Mesenchymal stem cell (in vitro differentiated cells and primary cell): ENCODE results near the gene HMGCS1.
A peak's percentile ranks its signal among the peaks of the same experiment; 100 is the strongest.

ENCODE experiments used
- DNase-seq: peaks from one replicate; pipeline ENCODE4 v3.0.0-alpha.2; 2013
- H2AFZ ChIP-seq: one replicate; pipeline ENCODE4 v1.6.1; 2013; ENCODE audit warnings: low read depth, mild to moderate bottlenecking, control low read depth, inconsistent platforms, low read length, moderate library complexity
- H2AK5ac ChIP-seq: 2 replicates; pipeline ENCODE4 v1.6.1; 2013; ENCODE audit warnings: low read length, moderate library complexity, mild to moderate bottlenecking, inconsistent platforms; ENCODE audit not compliant: severe bottlenecking
- H2BK120ac ChIP-seq: one replicate; pipeline ENCODE4 v1.6.1; 2013; ENCODE audit warnings: low read depth, mild to moderate bottlenecking, inconsistent platforms, low read length, moderate library complexity
- H2BK12ac ChIP-seq, 2 experiments: one replicate each; pipeline ENCODE4 v1.6.1; 2013; ENCODE audit warnings: inconsistent platforms in 2 of 2, low read length in 2 of 2, mild to moderate bottlenecking in 2 of 2, moderate library complexity in 2 of 2, control low read depth in 1 of 2
- H2BK15ac ChIP-seq: one replicate; pipeline ENCODE4 v1.6.1; 2013; ENCODE audit warnings: mild to moderate bottlenecking, low read depth, inconsistent platforms; ENCODE audit not compliant: poor library complexity, severe bottlenecking
- H2BK5ac ChIP-seq: 2 replicates; pipeline ENCODE4 v1.6.1; 2013; ENCODE audit warnings: low read depth, mild to moderate bottlenecking, low read length, control low read depth, inconsistent platforms; ENCODE audit not compliant: poor library complexity, severe bottlenecking
- H3K14ac ChIP-seq, 2 experiments: one replicate each; pipeline ENCODE4 v1.6.1; 2013; ENCODE audit warnings: inconsistent platforms in 2 of 2, low read length in 2 of 2, control low read depth in 1 of 2, mild to moderate bottlenecking in 1 of 2, moderate library complexity in 1 of 2
- H3K18ac ChIP-seq, 2 experiments: one replicate each; pipeline ENCODE4 v1.6.1; 2013; ENCODE audit warnings: inconsistent platforms in 2 of 2, low read length in 2 of 2, control low read depth in 1 of 2, low read depth in 1 of 2, mild to moderate bottlenecking in 1 of 2
- H3K23ac ChIP-seq, 2 experiments: one replicate each; pipeline ENCODE4 v1.6.1; 2013; ENCODE audit warnings: inconsistent platforms in 2 of 2, low read length in 2 of 2, mild to moderate bottlenecking in 2 of 2, moderate library complexity in 2 of 2, control low read depth in 1 of 2
- H3K27ac ChIP-seq: 2 replicates; pipeline ENCODE4 v1.5.1; 2013; ENCODE audit warnings: mild to moderate bottlenecking, moderate library complexity, low read length, control low read depth, inconsistent platforms; ENCODE audit not compliant: poor library complexity, severe bottlenecking
- H3K27me3 ChIP-seq, 2 experiments: 2 replicates each; pipeline versions ENCODE4 v1.6.1 to v1.7.0; 2013; ENCODE audit warnings: low read length in 2 of 2, mild to moderate bottlenecking in 2 of 2, moderate library complexity in 2 of 2, control low read depth in 1 of 2, inconsistent platforms in 1 of 2; ENCODE audit not compliant: control insufficient read depth in 1 of 2, insufficient read depth in 1 of 2
- H3K36me3 ChIP-seq, 2 experiments: 2 replicates each; pipeline versions ENCODE4 v1.6.1 to v1.7.0; 2013; ENCODE audit warnings: low read length in 2 of 2, control low read depth in 1 of 2, inconsistent platforms in 1 of 2, low read depth in 1 of 2, mild to moderate bottlenecking in 1 of 2; ENCODE audit not compliant: insufficient read depth in 2 of 2, control insufficient read depth in 1 of 2
- H3K4ac ChIP-seq, 2 experiments: one replicate each; pipeline ENCODE4 v1.6.1; 2013; ENCODE audit warnings: inconsistent platforms in 2 of 2, low read length in 2 of 2, mild to moderate bottlenecking in 2 of 2, moderate library complexity in 2 of 2, control low read depth in 1 of 2, low read depth in 1 of 2
- H3K4me1 ChIP-seq: 2 replicates; pipeline ENCODE4 v1.6.1; 2013; ENCODE audit warnings: low read depth, low read length, control low read depth; ENCODE audit not compliant: control insufficient read depth, insufficient read depth
- H3K4me2 ChIP-seq: 2 replicates; pipeline ENCODE4 v1.6.1; 2013; ENCODE audit warnings: low read length, mild to moderate bottlenecking, inconsistent platforms; ENCODE audit not compliant: poor library complexity, severe bottlenecking
- H3K4me3 ChIP-seq, 2 experiments: 2 replicates each; pipeline versions ENCODE4 v1.5.1 to v1.7.0; 2013; ENCODE audit warnings: low read length in 2 of 2, mild to moderate bottlenecking in 2 of 2, control low read depth in 1 of 2, low read depth in 1 of 2; ENCODE audit not compliant: insufficient read depth in 1 of 2
- H3K79me1 ChIP-seq: replicated peaks from 2 replicates; pipeline ENCODE4 v1.6.1; 2013; ENCODE audit warnings: mild to moderate bottlenecking, control low read depth, low read length, inconsistent platforms; ENCODE audit not compliant: poor library complexity, severe bottlenecking
- H3K9ac ChIP-seq: 2 replicates; pipeline ENCODE4 v1.7.0; 2013; ENCODE audit warnings: mild to moderate bottlenecking, low read length, moderate library complexity
- H3K9me3 ChIP-seq: 2 replicates; pipeline ENCODE4 v1.7.0; 2013; ENCODE audit warnings: mild to moderate bottlenecking, low read length; ENCODE audit not compliant: control insufficient read depth
- H4K8ac ChIP-seq: one replicate; pipeline ENCODE4 v1.6.1; 2013; ENCODE audit warnings: inconsistent platforms, mild to moderate bottlenecking, low read length, moderate library complexity
- H4K91ac ChIP-seq: one replicate; pipeline ENCODE4 v1.6.1; 2013; ENCODE audit warnings: mild to moderate bottlenecking, low read length, inconsistent platforms
- WGBS: methylation state at CpG from one replicate; pipeline ENCODE4 v1.1.7; 2013; ENCODE audit warnings: mixed read lengths; 5-methylcytosine and 5-hydroxymethylcytosine counted together

Gene HMGCS1

DNA sequence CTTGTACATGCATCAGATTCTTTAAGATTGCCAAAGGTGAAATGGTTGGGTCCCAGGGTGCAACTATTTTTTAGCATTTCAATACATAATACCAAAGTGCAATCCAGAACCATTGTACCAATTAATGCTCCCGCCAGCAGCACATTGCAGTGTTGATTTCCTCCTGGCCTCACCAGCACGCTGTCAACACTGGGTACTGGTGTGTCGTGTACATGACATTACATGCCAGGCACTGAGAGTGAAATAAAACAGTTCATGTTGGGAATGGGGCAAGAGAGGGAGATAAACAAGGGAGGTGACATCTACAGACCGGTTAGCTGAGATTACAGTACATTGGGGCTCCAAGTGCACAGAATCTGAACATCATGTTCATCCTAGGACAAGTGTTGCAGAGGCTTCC, 37.8 kb downstream of the HMGCS1 start:
- Histone ChIP-seq H2BK120ac (no peak overlapping the region), H3K9me3 (no peaks in the 10 kb centered on the region), H2BK12ac (no peak overlapping the region), H3K27me3 (peaks cover 0 to 39% of the 10 kb centered on the region in 2 experiments), H3K4me3 (no peak overlapping the region), H3K14ac (no peak overlapping the region), H2AK5ac (no peak overlapping the region), H2BK5ac (no peak overlapping the region), H3K27ac (no peak overlapping the region), H2BK15ac (no peak overlapping the region), H3K4me2 (no peak overlapping the region), H4K91ac (no peak overlapping the region), H3K79me1 (no peaks in the 10 kb centered on the region), H3K4ac (no peak overlapping the region), H3K18ac (no peak overlapping the region), H3K23ac (no peak overlapping the region), H4K8ac (no peak overlapping the region), H3K9ac (no peak overlapping the region), H2AFZ (no peak overlapping the region), H3K4me1 (no peaks in the 10 kb centered on the region), H3K36me3 (no peaks in the 10 kb centered on the region)
- DNase-seq = no peak
- 87% methylated on average over 4 of the region's 4 CpGs for WGBS

GRCh38 chr5:43274435-43275114, 38.6 kb downstream of the HMGCS1 start:
- Histone ChIP-seq H4K8ac (no peak overlapping the region), H3K4me1 (no peaks in the 10 kb centered on the region), H4K91ac (no peak overlapping the region), H2AFZ (no peak overlapping the region), H3K14ac (no peak overlapping the region), H2BK5ac (no peak overlapping the region), H2BK15ac (no peak overlapping the region), H3K79me1 (no peaks in the 10 kb centered on the region), H3K18ac (no peak overlapping the region), H3K4ac (no peak overlapping the region), H3K4me2 (no peak overlapping the region), H3K9ac (no peak overlapping the region), H3K27me3 (peaks cover 0 to 39% of the 10 kb centered on the region in 2 experiments), H3K4me3 (no peak overlapping the region), H2BK12ac (no peak overlapping the region), H2BK120ac (no peak overlapping the region), H3K23ac (peak overlapping the region in 1 of 2 experiments; percentile 57), H3K27ac (no peak overlapping the region), H3K36me3 (no peaks in the 10 kb centered on the region), H3K9me3 (no peaks in the 10 kb centered on the region), H2AK5ac (no peak overlapping the region)
- DNase-seq = no peak
- 74% methylated on average over 5 of the region's 7 CpGs for WGBS

DNA sequence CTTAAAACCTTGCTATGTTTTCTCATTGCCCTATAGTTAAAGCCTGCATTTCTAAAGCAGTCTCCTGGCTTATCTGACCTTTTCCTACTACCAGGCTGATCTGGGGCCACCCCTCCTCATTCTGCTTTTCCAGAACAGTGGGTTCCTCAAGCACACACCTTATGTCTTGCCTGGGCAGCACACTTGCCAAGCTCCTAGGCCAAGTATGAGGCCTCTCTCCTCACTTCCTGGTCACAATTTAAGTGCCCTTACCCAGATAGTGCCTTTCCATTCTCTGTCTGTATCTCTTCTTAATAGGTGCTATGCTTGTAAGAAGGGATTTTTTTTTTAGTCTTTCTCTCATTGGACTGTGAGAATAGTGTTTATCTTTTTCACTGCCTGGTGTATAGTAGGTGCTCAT, 39.7 kb downstream of the HMGCS1 start:
- Histone ChIP-seq H4K8ac (no peak overlapping the region), H3K9me3 (no peaks in the 10 kb centered on the region), H3K4ac (no peak overlapping the region), H3K27ac (no peak overlapping the region), H2AK5ac (no peak overlapping the region), H3K4me1 (no peaks in the 10 kb centered on the region), H3K14ac (no peak overlapping the region), H3K4me2 (no peak overlapping the region), H2AFZ (no peak overlapping the region), H2BK15ac (no peak overlapping the region), H3K79me1 (no peaks in the 10 kb centered on the region), H2BK120ac (no peak overlapping the region), H3K9ac (no peak overlapping the region), H3K4me3 (no peak overlapping the region), H2BK12ac (no peak overlapping the region), H3K23ac (no peak overlapping the region), H2BK5ac (no peak overlapping the region), H3K18ac (no peak overlapping the region), H4K91ac (no peak overlapping the region), H3K36me3 (no peaks in the 10 kb centered on the region), H3K27me3 (peaks cover 0 to 39% of the 10 kb centered on the region in 2 experiments)
- no peak for DNase-seq

- Histone ChIP-seq H3K27ac (no peak overlapping the region), H2BK15ac (no peak overlapping the region), H2BK5ac (no peak overlapping the region), H3K27me3 (peaks cover 0 to 24% of the 10 kb centered on the region in 2 experiments), H2AK5ac (no peak overlapping the region), H3K4me2 (no peak overlapping the region), H3K18ac (no peak overlapping the region), H2BK120ac (no peak overlapping the region), H4K8ac (no peak overlapping the region), H3K4ac (no peak overlapping the region), H3K14ac (no peak overlapping the region), H2AFZ (no peak overlapping the region), H2BK12ac (no peak overlapping the region), H3K23ac (no peak overlapping the region), H4K91ac (no peak overlapping the region), H3K36me3 (no peaks in the 10 kb centered on the region), H3K9ac (no peak overlapping the region), H3K4me3 (no peak overlapping the region), H3K79me1 (no peaks in the 10 kb centered on the region), H3K4me1 (no peaks in the 10 kb centered on the region), H3K9me3 (no peaks in the 10 kb centered on the region)
- WGBS = 100% methylated on average over 1 of the region's 1 CpG
- DNase-seq = no peak
Observed at GRCh38 chr5:43270645-43271044, 42.6 kb downstream of the HMGCS1 start.
